NCI-H2196 treated with DMSO at 0.1 percent for 48 hours (cell line): ENCODE results near the gene MC3R.

Source experiments
- DNase-seq: peaks from one replicate; lab custom pipeline; 2025; ENCODE audit not compliant: unreplicated experiment; lab: John Stamatoyannopoulos, UW

The MC3R gene

DNA sequence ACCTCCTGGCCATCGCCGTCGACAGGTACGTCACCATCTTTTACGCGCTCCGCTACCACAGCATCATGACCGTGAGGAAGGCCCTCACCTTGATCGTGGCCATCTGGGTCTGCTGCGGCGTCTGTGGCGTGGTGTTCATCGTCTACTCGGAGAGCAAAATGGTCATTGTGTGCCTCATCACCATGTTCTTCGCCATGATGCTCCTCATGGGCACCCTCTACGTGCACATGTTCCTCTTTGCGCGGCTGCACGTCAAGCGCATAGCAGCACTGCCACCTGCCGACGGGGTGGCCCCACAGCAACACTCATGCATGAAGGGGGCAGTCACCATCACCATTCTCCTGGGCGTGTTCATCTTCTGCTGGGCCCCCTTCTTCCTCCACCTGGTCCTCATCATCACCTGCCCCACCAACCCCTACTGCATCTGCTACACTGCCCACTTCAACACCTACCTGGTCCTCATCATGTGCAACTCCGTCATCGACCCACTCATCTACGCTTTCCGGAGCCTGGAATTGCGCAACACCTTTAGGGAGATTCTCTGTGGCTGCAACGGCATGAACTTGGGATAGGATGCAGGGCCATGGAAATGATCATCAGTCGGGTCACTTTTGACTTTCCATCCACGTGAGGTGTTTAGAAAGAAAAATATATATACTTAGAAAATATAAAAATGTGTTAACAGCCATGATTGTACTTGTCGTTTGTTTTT, 868 bp downstream of the MC3R start:
- DNase-seq, result no peak

DNA sequence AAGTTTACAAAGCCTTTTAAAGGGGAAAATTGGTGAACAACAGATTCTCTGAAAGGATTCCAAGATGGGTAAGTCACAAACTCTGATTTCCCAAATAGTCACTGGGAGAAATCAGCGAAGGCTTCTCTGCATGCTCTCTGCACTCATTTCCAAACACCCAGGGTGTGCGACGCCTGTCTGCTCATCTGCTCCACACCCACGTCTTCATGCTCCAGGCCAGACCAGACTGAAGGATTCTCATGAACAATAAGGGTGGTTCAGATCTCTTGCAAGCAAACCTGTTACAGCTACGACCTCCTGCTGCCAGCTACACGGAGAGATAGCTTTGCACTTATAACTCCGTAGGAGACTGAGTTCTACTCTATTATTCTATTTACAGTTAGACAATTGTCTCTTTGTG, 1.4 kb downstream of the MC3R start:
- no peak for DNase-seq

GRCh38 chr20:56257604-56258003, 9.1 kb downstream of the MC3R start:
- DNase-seq, result no peak

DNA sequence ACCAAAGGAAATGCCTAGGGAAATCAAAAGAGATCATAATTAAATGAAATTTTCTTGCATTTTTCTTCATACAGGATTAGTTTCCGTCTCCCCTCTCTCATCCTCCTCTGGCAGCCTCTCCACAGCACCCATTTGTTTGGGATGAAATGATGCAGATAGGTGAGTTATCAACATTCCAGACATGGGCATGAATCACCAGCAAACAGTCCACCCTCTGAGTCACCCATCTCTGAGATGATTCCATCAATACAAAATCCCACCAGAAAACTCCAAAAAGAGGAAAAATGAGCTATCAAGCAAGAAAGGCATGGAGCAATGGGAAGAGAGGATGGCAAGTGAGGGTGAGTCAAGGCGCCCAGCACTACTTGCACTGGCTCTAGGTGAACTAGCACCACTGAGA, 11.4 kb downstream of the MC3R start:
- no peak for DNase-seq

DNA sequence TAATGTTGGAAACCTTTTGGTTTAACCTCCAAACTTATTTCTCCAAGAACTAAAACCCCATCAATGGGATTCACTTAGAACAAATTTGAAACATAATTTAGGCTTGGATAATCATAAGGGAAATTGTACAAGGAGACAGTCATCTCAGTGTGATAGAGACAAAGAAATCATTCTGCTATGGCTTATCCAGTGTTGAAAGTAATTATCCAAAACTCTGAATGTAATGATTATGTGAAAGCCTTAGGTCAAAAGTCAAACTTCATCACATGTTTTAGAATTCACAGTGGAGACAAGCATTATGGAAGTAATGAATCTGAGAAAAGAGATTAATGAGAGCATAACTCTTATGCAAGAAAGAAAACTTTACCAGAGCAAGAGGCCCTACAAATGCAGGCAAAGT, 20.0 kb downstream of the MC3R start:
- no peak for DNase-seq

GRCh38 chr20:56271974-56272373, 23.4 kb downstream of the MC3R start:
- no peak for DNase-seq

GRCh38 chr20:56273491-56273890, 25.0 kb downstream of the MC3R start:
- DNase-seq, result no peak

DNA sequence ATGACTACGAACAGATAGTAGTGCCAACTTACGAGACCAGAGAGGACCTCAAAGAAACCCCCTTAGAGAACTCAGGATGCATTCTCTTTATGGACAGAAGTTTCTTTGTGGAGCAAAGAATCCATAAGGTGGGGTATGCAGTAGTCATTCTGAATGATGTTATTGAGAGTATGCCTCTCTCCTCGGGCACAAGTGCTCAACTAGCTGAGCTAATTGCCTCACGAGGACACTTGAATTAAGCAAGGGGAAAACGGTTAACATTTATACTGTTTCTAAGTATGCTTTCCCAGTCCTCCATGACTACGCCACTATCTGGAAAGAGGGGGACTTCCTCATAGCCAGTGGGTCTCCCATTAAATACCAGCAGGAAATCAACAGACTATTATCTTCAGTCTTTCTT, 25.6 kb downstream of the MC3R start:
- no peak for DNase-seq

- no peak for DNase-seq
Observed at GRCh38 chr20:56278196-56278595, 29.7 kb downstream of the MC3R start.

- DNase-seq, result no peak
Observed at GRCh38 chr20:56285496-56285895, 37.0 kb downstream of the MC3R start.

DNA sequence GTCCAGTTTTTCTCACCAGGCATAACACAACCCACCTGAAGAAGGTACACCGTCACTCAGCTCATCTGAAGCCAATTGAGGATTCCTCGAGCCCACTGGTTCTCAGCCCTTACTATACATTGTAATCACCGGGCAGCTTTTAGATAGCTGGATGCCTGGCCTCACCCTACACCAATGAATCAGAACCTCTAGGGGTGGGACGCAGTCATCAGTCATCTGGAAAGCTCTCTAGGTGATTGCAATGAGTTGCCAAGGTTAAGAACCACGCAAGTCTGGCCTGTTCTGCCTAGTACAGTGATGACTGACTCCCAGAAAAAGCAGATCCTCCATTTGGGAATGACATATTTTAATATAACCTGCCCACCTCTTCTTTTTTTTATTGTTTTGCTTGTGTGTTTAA, 41.1 kb downstream of the MC3R start:
- DNase-seq, result no peak

- DNase-seq, result no peak
Observed at GRCh38 chr20:56299362-56299761, 50.8 kb downstream of the MC3R start.
